ENCODE data around the gene ZC2HC1C.
"Not testable (repeated sequence)": the region's sequence is repeated elsewhere in the genome, so short reads cannot be mapped to it uniquely, and the experiment has no call there.

Gene ZC2HC1C

GRCh38 chr14:75125617-75126016 is 56.2 kb downstream of the ZC2HC1C start:
- no peak for TF ChIP-seq CTCF (IDR thresholded peaks at IDR 0.05; ENCODE audit: low read depth, low read length)
- no peak for DNase-seq (ENCODE audit: extremely low read depth, low read depth)

GRCh38 chr14:75126121-75126544 is 56.7 kb downstream of the ZC2HC1C start:
- DNase-seq (ENCODE audit: extremely low read depth, low read depth): no peak
- no peak for TF ChIP-seq CTCF (IDR thresholded peaks at IDR 0.05; ENCODE audit: low read depth, low read length)

- no peak for TF ChIP-seq CTCF (IDR thresholded peaks at IDR 0.05; ENCODE audit: low read depth, low read length)
- no peak for DNase-seq (ENCODE audit: extremely low read depth, low read depth)
Observed at GRCh38 chr14:75126679-75127473, 57.4 kb downstream of the ZC2HC1C start, which contains the start of gene NEK9. Gene NEK9 (minus strand): TSS chr14:75127048. CDS start chr14:75126921, 127 bp downstream.

- not testable (repeated sequence) for DNase-seq (ENCODE audit: extremely low read depth, low read depth)
Observed at GRCh38 chr14:75127474-75127820, 58.0 kb downstream of the ZC2HC1C start.

- TF ChIP-seq CTCF (IDR thresholded peaks at IDR 0.05; ENCODE audit: low read depth, low read length): no peak
- no peak for DNase-seq (ENCODE audit: extremely low read depth, low read depth)
Observed at GRCh38 chr14:75127903-75128595, 58.6 kb downstream of the ZC2HC1C start.

GRCh38 chr14:75128596-75128990 is 59.2 kb downstream of the ZC2HC1C start:
- TF ChIP-seq CTCF (IDR thresholded peaks at IDR 0.05; ENCODE audit: low read depth, low read length): no peak
- no peak for DNase-seq (ENCODE audit: extremely low read depth, low read depth)

All from AG09319 (cell line).